Keratinocyte (primary cell): ENCODE measurements around the gene HYAL1. TPM values are rescaled to one million over a fixed set of nuclear protein-coding genes. Genes with fewer than 3 reads are reported as not detected.
A peak's percentile ranks its signal among the peaks of the same experiment; 100 is the strongest.

Experiments used
- DNase-seq: peaks from one replicate; pipeline ENCODE4 v3.0.0-alpha.2; 2011; ENCODE audit warnings: low read depth, missing footprints, low spot score
- FAIRE-seq: peaks from 2 replicates; lab custom pipeline; 2011; peaks lifted over from hg19 to GRCh38; lab: Jason Lieb, UNC
- H2AFZ ChIP-seq: 2 replicates; pipeline ENCODE4 v1.6.0; 2012; ENCODE audit warnings: low read length, control low read depth, inconsistent platforms; ENCODE audit not compliant: control insufficient read depth
- H3K27ac ChIP-seq: 2 replicates; pipeline ENCODE4 v1.5.1; 2011; ENCODE audit warnings: low read length; ENCODE audit not compliant: control insufficient read depth, insufficient read depth
- H3K27me3 ChIP-seq: 3 replicates; pipeline ENCODE4 v1.6.0; 2011; ENCODE audit warnings: low read length; ENCODE audit not compliant: control insufficient read depth, insufficient read depth; ENCODE audit errors: extremely low read depth
- H3K36me3 ChIP-seq, 2 experiments: 2 replicates in 1 of 2; 3 replicates in 1 of 2; pipeline ENCODE4 v1.5.1; 2011; ENCODE audit warnings: low read length in 2 of 2, mild to moderate bottlenecking in 1 of 2; ENCODE audit not compliant: control insufficient read depth in 2 of 2, insufficient read depth in 2 of 2; ENCODE audit errors: extremely low read depth in 1 of 2
- H3K4me1 ChIP-seq: 3 replicates; pipeline ENCODE4 v1.5.1; 2011; ENCODE audit warnings: low read length; ENCODE audit not compliant: control insufficient read depth, insufficient read depth; ENCODE audit errors: extremely low read depth
- H3K4me2 ChIP-seq: 3 replicates; pipeline ENCODE4 v1.6.0; 2011; ENCODE audit warnings: low read depth, low read length; ENCODE audit not compliant: control insufficient read depth, insufficient read depth; ENCODE audit errors: extremely low read depth
- H3K4me3 ChIP-seq, 3 experiments: fragments of 200-600 bp in 1 of 3; sonication (generic) in 1 of 3; 2 replicates in 2 of 3; 3 replicates in 1 of 3; pipeline ENCODE4 v1.5.1; 2011 to 2016; ENCODE audit warnings: low read length in 3 of 3, mild to moderate bottlenecking in 3 of 3, control low read depth in 2 of 3, inconsistent platforms in 1 of 3, low read depth in 1 of 3, mixed read lengths in 1 of 3, mixed run types in 1 of 3, moderate library complexity in 1 of 3; ENCODE audit not compliant: control insufficient read depth in 2 of 3, insufficient read depth in 2 of 3; ENCODE audit errors: extremely low read depth in 1 of 3
- H3K79me2 ChIP-seq: 2 replicates; pipeline ENCODE4 v1.6.0; 2012; ENCODE audit warnings: low read length; ENCODE audit not compliant: control insufficient read depth, insufficient read depth
- H3K9ac ChIP-seq: 3 replicates; pipeline ENCODE4 v1.6.0; 2011; ENCODE audit warnings: low read length; ENCODE audit not compliant: control insufficient read depth, insufficient read depth; ENCODE audit errors: extremely low read depth
- H3K9me1 ChIP-seq: 3 replicates; pipeline ENCODE4 v1.6.0; 2011; ENCODE audit warnings: low read length; ENCODE audit not compliant: control insufficient read depth, insufficient read depth; ENCODE audit errors: extremely low read depth
- H3K9me3 ChIP-seq: 2 replicates; pipeline ENCODE4 v1.5.1; 2012; ENCODE audit warnings: low read depth, low read length; ENCODE audit not compliant: control insufficient read depth
- H4K20me1 ChIP-seq: 3 replicates; pipeline ENCODE4 v1.6.0; 2011; ENCODE audit warnings: low read length; ENCODE audit not compliant: control insufficient read depth, insufficient read depth; ENCODE audit errors: extremely low read depth
- EZH2 ChIP-seq: IDR thresholded peaks from one replicate; pipeline ENCODE4 v1.6.1; 2012; ENCODE audit warnings: inconsistent platforms, mild to moderate bottlenecking, low read length, moderate library complexity
- dilution Hi-C: fragments of 300-500 bp; cut with MboI; formaldehyde crosslinking; loops from one replicate; pipeline ENCODE4 v1.7.0; 2020; ENCODE audit warnings: low sequenced_read_pairs; ENCODE audit not compliant: extremely low pct_ligation_motif_present
- polyA minus RNA-seq, 3 experiments: library from RNA; depleted of rRNA, polyadenylated mRNA; stranded (reverse); fragments of >200 nt; gene quantifications; 1 replicate in 1 of 3; 2 replicates in 1 of 3; 3 replicates in 1 of 3; pipeline ENCODE4 v1.2.3, GENCODE V29; 2011
- polyA plus RNA-seq, 5 experiments: library from polyadenylated mRNA; depleted of rRNA in 3 of 5; stranded (reverse) in 3 of 5; stranded (forward) in 1 of 5; unstranded in 1 of 5; fragments of >200 nt; gene quantifications; 1 replicate in 1 of 5; 2 replicates in 3 of 5; 3 replicates in 1 of 5; pipeline versions ENCODE4 v1.2.1 to v1.2.3, GENCODE V29; 2011 to 2012; ENCODE audit warnings: missing spikeins in 2 of 5, low read depth in 1 of 5, low replicate concordance in 1 of 5
- TF ChIP-seq, protein P1 (sequence below), 3 experiments: IDR thresholded peaks in 1 of 3; conservative IDR thresholded peaks in 1 of 3; optimal IDR thresholded peaks in 1 of 3; 2 replicates in 2 of 3; 3 replicates in 1 of 3; pipeline versions ENCODE3 to v1.5.1; 2011; ENCODE audit warnings: low read length in 3 of 3, mild to moderate bottlenecking in 3 of 3, moderate library complexity in 2 of 3, control low read depth in 1 of 3, inconsistent platforms in 1 of 3; ENCODE audit not compliant: insufficient read depth in 2 of 3; ENCODE audit errors: extremely low read depth in 1 of 3

The HYAL1 gene
- 13.9 to 24.5 TPM (median 15.3 TPM) in 3 replicates for polyA plus RNA-seq
- polyA plus RNA-seq (2011; ENCODE audit: low read depth): 5.8 TPM
- 13.3 and 14.8 TPM in 2 replicates for polyA plus RNA-seq (2011; cell fraction: cytosol; rRNA removed)
- polyA plus RNA-seq (2011; cell fraction: nucleus; rRNA removed): 56.6 and 77.5 TPM in 2 replicates
- polyA plus RNA-seq (2012; ENCODE audit: low replicate concordance): 16.2 and 17.9 TPM in 2 replicates
- polyA minus RNA-seq: 20.5 to 37.4 TPM (median 20.7 TPM) in 3 replicates
- polyA minus RNA-seq (2011; cell fraction: cytosol; rRNA and poly(A)+ RNA removed): 16.7 TPM
- 25.2 and 27.6 TPM in 2 replicates for polyA minus RNA-seq (2011; cell fraction: nucleus; rRNA and poly(A)+ RNA removed)

DNA sequence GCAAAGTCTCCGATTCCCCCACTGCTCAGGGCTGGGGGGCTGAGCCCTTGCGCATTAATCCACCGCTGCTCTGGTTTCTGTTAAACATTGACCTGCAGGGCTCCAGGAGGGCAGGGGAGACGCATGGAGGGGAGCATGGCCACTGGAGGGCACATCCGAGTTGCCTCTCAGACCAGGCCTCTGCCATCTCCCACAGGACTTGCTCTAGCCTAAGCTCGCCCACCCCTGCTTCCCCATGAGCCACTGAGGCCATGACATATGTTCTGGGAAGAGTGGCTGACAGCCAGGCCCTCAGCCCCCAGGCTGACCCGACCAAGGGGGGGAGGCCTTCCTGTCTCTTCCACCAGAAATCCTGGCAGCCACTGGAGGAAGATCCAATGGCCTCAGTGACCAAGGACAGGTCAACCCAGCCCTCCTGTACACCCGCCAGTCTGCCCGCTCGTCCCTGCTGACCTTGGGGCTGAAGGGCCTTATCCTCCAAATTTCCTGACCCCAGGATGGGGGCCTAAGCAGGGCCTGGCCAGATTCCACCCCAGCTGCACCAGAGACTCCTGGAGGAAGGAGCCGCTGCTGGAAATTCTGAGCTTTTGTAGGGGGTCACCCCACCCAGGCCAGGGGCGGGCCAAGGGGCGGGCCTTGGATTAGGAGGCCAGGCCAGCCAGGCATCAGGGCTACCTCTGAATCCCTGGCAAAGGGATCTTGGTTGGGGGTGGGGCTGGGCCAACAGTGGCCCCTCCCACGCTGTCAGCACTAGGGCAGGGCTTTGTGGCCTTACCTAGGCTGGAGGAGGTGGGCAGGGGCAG lies at the start of gene HYAL1:
Gene HYAL1, minus strand, starts transcription at position 562 of the 803 bp plus-strand sequence. CDS start 618 bp downstream, outside the sequence.
- peak within 1 kb of the TSS; percentile 37 for H3K4me2 ChIP-seq
- no peaks in the 10 kb centered on the region for H3K27me3 ChIP-seq
- H3K36me3 ChIP-seq: no peaks in the 10 kb centered on the region
- FAIRE-seq (peak; percentile 13), DNase-seq (no peak)
- H3K4me3 ChIP-seq: peak within 1 kb of the TSS in 2 of 3 experiments; percentile 11 to 14
- no peaks in the 10 kb centered on the region for H3K9me3 ChIP-seq
- H3K4me1 ChIP-seq: peaks cover 36% of the 10 kb centered on the region
- H3K9ac ChIP-seq: peak within 1 kb of the TSS; percentile 41
- H3K79me2 ChIP-seq: peaks cover 8% of the 10 kb centered on the region
- H4K20me1 ChIP-seq: no peaks in the 10 kb centered on the region
- TF ChIP-seq, protein P1, sequence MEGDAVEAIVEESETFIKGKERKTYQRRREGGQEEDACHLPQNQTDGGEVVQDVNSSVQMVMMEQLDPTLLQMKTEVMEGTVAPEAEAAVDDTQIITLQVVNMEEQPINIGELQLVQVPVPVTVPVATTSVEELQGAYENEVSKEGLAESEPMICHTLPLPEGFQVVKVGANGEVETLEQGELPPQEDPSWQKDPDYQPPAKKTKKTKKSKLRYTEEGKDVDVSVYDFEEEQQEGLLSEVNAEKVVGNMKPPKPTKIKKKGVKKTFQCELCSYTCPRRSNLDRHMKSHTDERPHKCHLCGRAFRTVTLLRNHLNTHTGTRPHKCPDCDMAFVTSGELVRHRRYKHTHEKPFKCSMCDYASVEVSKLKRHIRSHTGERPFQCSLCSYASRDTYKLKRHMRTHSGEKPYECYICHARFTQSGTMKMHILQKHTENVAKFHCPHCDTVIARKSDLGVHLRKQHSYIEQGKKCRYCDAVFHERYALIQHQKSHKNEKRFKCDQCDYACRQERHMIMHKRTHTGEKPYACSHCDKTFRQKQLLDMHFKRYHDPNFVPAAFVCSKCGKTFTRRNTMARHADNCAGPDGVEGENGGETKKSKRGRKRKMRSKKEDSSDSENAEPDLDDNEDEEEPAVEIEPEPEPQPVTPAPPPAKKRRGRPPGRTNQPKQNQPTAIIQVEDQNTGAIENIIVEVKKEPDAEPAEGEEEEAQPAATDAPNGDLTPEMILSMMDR (optimal IDR thresholded peaks at IDR 0.05 in 1 of 3, IDR thresholded peaks at IDR 0.05 in 1 of 3, conservative IDR thresholded peaks at IDR 0.05 in 1 of 3; ENCODE audit: extremely low read depth in 1 of 3, insufficient read depth in 2 of 3, low read length in 3 of 3): peak in 2 of 3 experiments; percentile 12 to 26
- no peak for TF ChIP-seq EZH2
- H3K9me1 ChIP-seq: peaks cover 3% of the 10 kb centered on the region
- H3K27ac ChIP-seq: peak within 1 kb of the TSS; percentile 60
- no peak within 1 kb of the TSS for H2AFZ ChIP-seq
- dilution Hi-C loops: no loop called here

- DNase-seq (no peak), FAIRE-seq (no peak)
- H3K27ac ChIP-seq: no peak overlapping the region
- TF ChIP-seq EZH2: no peak
- TF ChIP-seq, protein P1 (optimal IDR thresholded peaks at IDR 0.05 in 1 of 3, IDR thresholded peaks at IDR 0.05 in 1 of 3, conservative IDR thresholded peaks at IDR 0.05 in 1 of 3; ENCODE audit: extremely low read depth in 1 of 3, insufficient read depth in 2 of 3, low read length in 3 of 3): peak in 2 of 3 experiments; percentile 18 to 44
- no peak overlapping the region for H3K9ac ChIP-seq
- no peak overlapping the region for H2AFZ ChIP-seq
- peaks cover 44% of the 10 kb centered on the region for H3K79me2 ChIP-seq
- H3K4me3 ChIP-seq: no peak overlapping the region
- no peaks in the 10 kb centered on the region for H3K9me3 ChIP-seq
- peaks cover 6% of the 10 kb centered on the region for H4K20me1 ChIP-seq
- peaks cover 31 to 35% of the 10 kb centered on the region in 2 experiments for H3K36me3 ChIP-seq
- H3K27me3 ChIP-seq: no peaks in the 10 kb centered on the region
- H3K4me1 ChIP-seq: peaks cover 37% of the 10 kb centered on the region
- H3K4me2 ChIP-seq: no peak overlapping the region
- dilution Hi-C loops: no loop called here
- H3K9me1 ChIP-seq: peaks cover 2% of the 10 kb centered on the region
Observed at GRCh38 chr3:50352781-50353180, 49.4 kb upstream of the HYAL1 start.
